ENCODE measurements around the gene MAOA.

Gene MAOA

GRCh38 chrX:43679778-43680177 lies 23.7 kb downstream of the MAOA start:
- Histone ChIP-seq H3K27ac (ENCODE audit: poor library complexity, severe bottlenecking) (no peak overlapping the region), H3K9me3 (ENCODE audit: severe bottlenecking) (no peaks in the 10 kb centered on the region), H3K36me3 (ENCODE audit: low read depth) (no peaks in the 10 kb centered on the region), H3K4me1 (ENCODE audit: insufficient read depth, poor library complexity, severe bottlenecking) (peaks cover 8% of the 10 kb centered on the region), H3K4me3 (ENCODE audit: severe bottlenecking) (no peak overlapping the region), H3K27me3 (ENCODE audit: insufficient read depth, poor library complexity, severe bottlenecking) (no peaks in the 10 kb centered on the region)
- TF ChIP-seq CTCF (IDR thresholded peaks at IDR 0.05; ENCODE audit: poor library complexity, severe bottlenecking), result no peak
- no peak for DNase-seq (ENCODE audit: low spot score)
- ATAC-seq (ENCODE audit: low read depth), result no peak

- TF ChIP-seq CTCF (IDR thresholded peaks at IDR 0.05; ENCODE audit: poor library complexity, severe bottlenecking), result no peak
- DNase-seq (ENCODE audit: low spot score) (no peak), ATAC-seq (ENCODE audit: low read depth) (no peak)
Observed at GRCh38 chrX:43682726-43683125, 26.6 kb downstream of the MAOA start.

GRCh38 chrX:43685221-43685620 lies 29.1 kb downstream of the MAOA start:
- Histone ChIP-seq H3K9me3 (ENCODE audit: severe bottlenecking) (no peaks in the 10 kb centered on the region), H3K4me3 (ENCODE audit: severe bottlenecking) (no peak overlapping the region), H3K27ac (ENCODE audit: poor library complexity, severe bottlenecking) (no peak overlapping the region), H3K27me3 (ENCODE audit: insufficient read depth, poor library complexity, severe bottlenecking) (no peaks in the 10 kb centered on the region), H3K36me3 (ENCODE audit: low read depth) (no peaks in the 10 kb centered on the region), H3K4me1 (ENCODE audit: insufficient read depth, poor library complexity, severe bottlenecking) (peaks cover 13% of the 10 kb centered on the region)
- ATAC-seq (ENCODE audit: low read depth) (no peak), DNase-seq (ENCODE audit: low spot score) (no peak)
- TF ChIP-seq CTCF (IDR thresholded peaks at IDR 0.05; ENCODE audit: poor library complexity, severe bottlenecking), result no peak

More at GRCh38 chrX:43682726-43683125, 26.6 kb downstream of the MAOA start:
- Histone ChIP-seq H3K4me1 (ENCODE audit: insufficient read depth, poor library complexity, severe bottlenecking) (peaks cover 8% of the 10 kb centered on the region), H3K9me3 (ENCODE audit: severe bottlenecking) (no peaks in the 10 kb centered on the region), H3K4me3 (ENCODE audit: severe bottlenecking) (no peak overlapping the region), H3K27me3 (ENCODE audit: insufficient read depth, poor library complexity, severe bottlenecking) (no peaks in the 10 kb centered on the region), H3K27ac (ENCODE audit: poor library complexity, severe bottlenecking) (no peak overlapping the region), H3K36me3 (ENCODE audit: low read depth) (no peaks in the 10 kb centered on the region)

- no peak for TF ChIP-seq CTCF (IDR thresholded peaks at IDR 0.05; ENCODE audit: poor library complexity, severe bottlenecking)
- Histone ChIP-seq H3K9me3 (ENCODE audit: severe bottlenecking) (no peaks in the 10 kb centered on the region), H3K4me1 (ENCODE audit: insufficient read depth, poor library complexity, severe bottlenecking) (peaks cover 13% of the 10 kb centered on the region), H3K27me3 (ENCODE audit: insufficient read depth, poor library complexity, severe bottlenecking) (no peaks in the 10 kb centered on the region), H3K27ac (ENCODE audit: poor library complexity, severe bottlenecking) (peak overlapping the region; percentile 51), H3K4me3 (ENCODE audit: severe bottlenecking) (no peak overlapping the region), H3K36me3 (ENCODE audit: low read depth) (no peaks in the 10 kb centered on the region)
- peak; percentile 64 for ATAC-seq (ENCODE audit: low read depth)
- DNase-seq (ENCODE audit: low spot score), result no peak
Observed at GRCh38 chrX:43688586-43688985, 32.5 kb downstream of the MAOA start.

GRCh38 chrX:43693602-43694406 lies 37.7 kb downstream of the MAOA start:
- Histone ChIP-seq H3K9me3 (ENCODE audit: severe bottlenecking) (no peaks in the 10 kb centered on the region), H3K27ac (ENCODE audit: poor library complexity, severe bottlenecking) (no peak overlapping the region), H3K36me3 (ENCODE audit: low read depth) (no peaks in the 10 kb centered on the region), H3K4me3 (ENCODE audit: severe bottlenecking) (no peak overlapping the region), H3K27me3 (ENCODE audit: insufficient read depth, poor library complexity, severe bottlenecking) (no peaks in the 10 kb centered on the region), H3K4me1 (ENCODE audit: insufficient read depth, poor library complexity, severe bottlenecking) (peaks cover 4% of the 10 kb centered on the region)
- ATAC-seq (ENCODE audit: low read depth) (no peak; the same call in 2 of the 3 replicates), DNase-seq (ENCODE audit: low spot score) (no peak)
- TF ChIP-seq CTCF (IDR thresholded peaks at IDR 0.05; ENCODE audit: poor library complexity, severe bottlenecking), result no peak
